Right lobe of liver (tissue), 6 donors: Measurements from ENCODE around the gene FCHSD1. TPM values are rescaled to one million over a fixed set of nuclear protein-coding genes. Genes with fewer than 3 reads are reported as not detected.

ENCODE experiments used
- ATAC-seq, 4 donors: fragments of 200-7000 bp; cut with Tn5 transposase; one replicate each; pipeline ENCODE4 v1.9.1; 2020; ENCODE audit warnings: mild to moderate bottlenecking in 4 of 4, moderate library complexity in 4 of 4
- DNase-seq, 3 donors: peaks; one replicate each; pipeline ENCODE4 v3.0.0-alpha.2; 2020
- H3K27ac ChIP-seq, 3 donors: fragments of 200-600 bp; one replicate each; pipeline ENCODE4 v1.8.0; 2022
- H3K27me3 ChIP-seq, 2 donors: fragments of 200-600 bp; one replicate each; pipeline ENCODE4 v1.8.0; 2022
- H3K36me3 ChIP-seq, 4 donors: fragments of 200-600 bp; sonication (generic) in 1 of 4; one replicate each; pipeline versions ENCODE4 v1.5.1 to v1.8.0; 2017 to 2022; ENCODE audit warnings: control low read depth in 1 of 4
- H3K4me1 ChIP-seq, 4 donors: fragments of 200-600 bp; sonication (generic) in 1 of 4; one replicate each; pipeline versions ENCODE4 v1.5.1 to v1.8.0; 2017 to 2022; ENCODE audit warnings: control low read depth in 1 of 4
- H3K4me3 ChIP-seq, 3 donors: fragments of 200-600 bp; one replicate each; pipeline ENCODE4 v1.8.0; 2022
- H3K9me3 ChIP-seq, 4 donors: fragments of 200-600 bp; sonication (generic) in 1 of 4; one replicate each; pipeline versions ENCODE4 v1.5.1 to v1.8.0; 2017 to 2022; ENCODE audit warnings: control low read depth in 1 of 4
- CTCF ChIP-seq, 4 donors: fragments of 200-600 bp in 3 of 4; fragments of 450-650 bp in 1 of 4; IDR thresholded peaks; one replicate each; pipeline versions ENCODE4 v1.5.1 to v1.8.0; 2016 to 2022; ENCODE audit warnings: antibody characterized with exemption in 4 of 4, mild to moderate bottlenecking in 2 of 4
- POLR2A ChIP-seq: fragments of 450-650 bp; IDR thresholded peaks from one replicate; pipeline ENCODE4 v1.6.1; 2017; ENCODE audit warnings: antibody characterized with exemption, mild to moderate bottlenecking
- WGBS: methylation state at CpG from one replicate; pipeline ENCODE4 v1.1.6; 2018; ENCODE audit warnings: low coverage, low lambda C conversion rate; ENCODE audit not compliant: insufficient coverage; ENCODE audit errors: missing lambda C conversion rate; 5-methylcytosine and 5-hydroxymethylcytosine counted together
- intact Hi-C, 2 donors: fragments of 100-400 bp; cut with DNase I; formaldehyde crosslinking; loops; one replicate each; pipeline versions ENCODE4 v1.11.2 to v1.14.1; 2022
- total RNA-seq, 6 experiments: library from RNA; depleted of rRNA in 2 of 6; stranded (reverse); fragments of >200 nt in 2 of 6; fragmentation: NEBNext Ultra II Directional in 3 of 6; extraction: Animal tissue kit (Norgen Biotek cat#: 25700) in 3 of 6; gene quantifications; one replicate each; pipeline versions ENCODE4 v1.1.0 to v1.2.4, GENCODE V29; 2016 to 2023
- donor health status: DM: no; HTN: yes; CAD: no.
- donor health status: DM: no; HTN: no; CAD: no.
- donor health status: DM: no; HTN: no; CAD: no.
- donor health status: DM: no; HTN: yes; CAD: no.
- donor health status: DM: no; HTN: yes; CAD: no.

Gene FCHSD1
- total RNA-seq, 6 experiments from 2014 or later, result 0.77 to 6.4 (median 3.3) TPM

GRCh38 chr5:141694479-141694878 is 43.3 kb upstream of the FCHSD1 start:
- 71% methylated on average over 1 of the region's 5 CpGs for WGBS
- H3K9me3 ChIP-seq, result no peaks in the 10 kb centered on the region
- H3K4me1 ChIP-seq, result peaks cover 0 to 8% (median 0%) of the 10 kb centered on the region in 4 donors
- no peak overlapping the region for H3K4me3 ChIP-seq
- intact Hi-C loops, result loop anchor here in 1 of 2 donors (5.0 kb wide), 1 partner anchor 188 kb away; no protein-coding TSS in a partner anchor
- TF ChIP-seq CTCF (IDR thresholded peaks at IDR 0.05), result no peak
- no peak for TF ChIP-seq POLR2A
- no peaks in the 10 kb centered on the region for H3K36me3 ChIP-seq
- H3K27me3 ChIP-seq, result no peaks in the 10 kb centered on the region
- DNase-seq (no peak), ATAC-seq (no peak)
- H3K27ac ChIP-seq, result no peak overlapping the region

GRCh38 chr5:141692919-141693725 is 41.9 kb upstream of the FCHSD1 start:
- ATAC-seq (no peak), DNase-seq (no peak)
- Histone ChIP-seq H3K4me3 (no peak overlapping the region), H3K27me3 (no peaks in the 10 kb centered on the region), H3K4me1 (peaks cover 0 to 8% (median 0%) of the 10 kb centered on the region in 4 donors), H3K36me3 (no peaks in the 10 kb centered on the region), H3K27ac (no peak overlapping the region), H3K9me3 (no peaks in the 10 kb centered on the region)
- no peak for TF ChIP-seq POLR2A
- no peak for TF ChIP-seq CTCF (IDR thresholded peaks at IDR 0.05)
- intact Hi-C loops, result loop anchor here in 1 of 2 donors (5.0 kb wide), 1 partner anchor 189 kb away; no protein-coding TSS in a partner anchor
- 60% methylated on average over 9 of the region's 25 CpGs for WGBS

GRCh38 chr5:141692533-141692888 is 41.3 kb upstream of the FCHSD1 start:
- WGBS, result 42% methylated on average over 4 of the region's 5 CpGs

GRCh38 chr5:141691867-141692532 is 40.8 kb upstream of the FCHSD1 start:
- TF ChIP-seq POLR2A (no peak), CTCF (IDR thresholded peaks at IDR 0.05) (peak; percentile 98 to 100 (median 99))
- no peaks in the 10 kb centered on the region for H3K27me3 ChIP-seq
- intact Hi-C loops, result loop anchor here in 1 of 2 donors (5.0 kb wide), 1 partner anchor 190 kb away; no protein-coding TSS in a partner anchor
- H3K4me1 ChIP-seq, result peaks cover 0 to 8% (median 0%) of the 10 kb centered on the region in 4 donors
- DNase-seq, result peak; percentile 86 to 91 (median 87)
- H3K4me3 ChIP-seq, result peak overlapping the region; percentile 5 to 26 (median 25)
- H3K36me3 ChIP-seq, result no peaks in the 10 kb centered on the region
- no peaks in the 10 kb centered on the region for H3K9me3 ChIP-seq
- WGBS, result 8% methylated on average over 13 of the region's 30 CpGs
- ATAC-seq, result peak; percentile 98 to 100 (median 100)
- H3K27ac ChIP-seq, result no peak overlapping the region

More at GRCh38 chr5:141692533-141692888, 41.3 kb upstream of the FCHSD1 start:
- intact Hi-C loops, result loop anchor here in 1 of 2 donors (5.0 kb wide), 1 partner anchor 190 kb away; no protein-coding TSS in a partner anchor
- H3K36me3 ChIP-seq, result no peaks in the 10 kb centered on the region
- no peak for DNase-seq
- H3K4me1 ChIP-seq, result peaks cover 0 to 8% (median 0%) of the 10 kb centered on the region in 4 donors
- no peaks in the 10 kb centered on the region for H3K27me3 ChIP-seq
- peak overlapping the region; percentile 5 to 26 (median 25) for H3K4me3 ChIP-seq
- H3K27ac ChIP-seq, result no peak overlapping the region
- ATAC-seq, result no peak
- no peak for TF ChIP-seq CTCF (IDR thresholded peaks at IDR 0.05)
- H3K9me3 ChIP-seq, result no peaks in the 10 kb centered on the region
